HG02885 (cell line): Measurements from ENCODE around the gene C17orf107.

Source experiments
- ATAC-seq: cut with Tn5 transposase; IDR thresholded peaks from one replicate; pipeline ENCODE4 v1.9.1; 2021; ENCODE audit warnings: mild to moderate bottlenecking; ENCODE audit not compliant: unreplicated experiment, poor library complexity

C17orf107 gene

DNA sequence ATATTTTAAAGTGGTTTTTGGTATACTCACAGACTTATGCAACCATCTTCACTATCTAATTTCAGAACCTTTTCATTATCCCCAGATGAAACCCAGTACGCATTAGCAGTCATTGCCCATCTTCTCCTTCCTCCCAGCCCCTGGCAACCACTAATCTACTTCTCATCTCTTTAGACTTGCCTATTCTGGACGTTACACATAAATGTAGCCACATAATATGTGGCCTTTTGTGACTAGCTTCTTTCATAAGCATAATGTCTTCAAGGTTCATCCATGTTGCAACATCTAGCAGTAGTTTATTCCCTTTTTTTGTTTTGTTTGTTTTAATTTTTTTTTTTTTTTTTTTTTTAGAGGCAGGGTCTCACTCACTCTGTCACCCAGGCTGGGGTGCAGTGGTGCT, 28.5 kb upstream of the C17orf107 start:
- no peak for ATAC-seq

DNA sequence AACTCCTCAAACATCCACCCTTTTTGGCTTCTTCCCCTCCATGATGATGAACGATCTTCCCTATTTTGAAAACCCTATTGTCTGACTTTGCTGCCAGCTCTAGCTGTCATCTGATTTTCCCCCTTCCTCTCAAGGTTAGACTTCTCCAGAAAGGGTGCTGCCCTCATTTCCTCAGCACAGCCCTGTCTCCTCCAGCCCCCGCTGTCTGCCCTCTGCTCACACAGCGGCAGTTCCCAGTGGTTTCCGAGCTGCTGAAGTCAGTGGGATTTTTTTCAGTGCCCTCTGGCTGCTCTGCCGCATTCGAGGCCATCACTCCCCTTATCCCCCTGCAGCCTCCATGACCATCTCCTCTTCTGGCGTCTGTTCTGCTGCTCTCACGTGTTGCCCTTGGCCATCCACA, 26.6 kb upstream of the C17orf107 start:
- ATAC-seq, result no peak

DNA sequence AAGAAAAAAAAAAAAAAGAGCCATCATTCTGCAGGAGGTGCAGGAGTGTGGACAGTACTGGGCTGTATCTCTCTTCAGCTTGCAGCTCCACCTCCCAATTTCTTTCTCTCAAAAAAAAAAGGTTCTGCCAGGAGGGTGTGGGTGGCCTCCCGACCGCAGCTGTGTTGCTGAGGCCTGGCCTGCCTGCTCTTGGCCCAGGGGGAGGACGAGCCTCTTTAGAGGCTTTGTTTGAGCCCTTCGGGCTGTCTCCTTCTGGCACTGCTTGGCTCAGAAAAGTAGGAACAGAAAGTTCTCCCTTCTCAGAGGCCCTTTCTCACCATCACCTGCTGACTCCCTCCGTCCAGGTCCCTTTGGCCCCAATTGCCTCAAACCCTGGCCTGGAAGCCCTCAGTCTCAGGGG, 22.2 kb upstream of the C17orf107 start:
- no peak for ATAC-seq

DNA sequence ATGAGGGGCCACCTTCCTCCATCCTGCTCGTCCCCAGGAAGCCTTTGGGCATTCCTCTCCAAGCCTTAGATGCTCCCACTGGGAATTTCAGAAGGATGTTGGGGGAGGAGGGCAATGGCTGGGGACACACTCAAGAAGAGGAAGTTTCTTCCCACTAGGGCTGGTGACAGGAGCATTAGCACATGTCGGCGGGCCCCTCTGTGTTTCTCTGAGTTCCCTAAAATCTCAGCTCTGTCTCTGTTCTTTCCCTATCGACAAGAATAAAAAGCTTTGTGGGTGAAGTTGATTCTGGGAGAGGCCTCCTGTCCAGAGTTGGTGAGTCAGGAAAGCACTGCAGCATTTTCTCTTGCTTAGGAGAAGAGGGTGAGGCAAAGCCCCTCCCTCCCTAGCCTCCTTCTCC, 19.7 kb upstream of the C17orf107 start:
- ATAC-seq, result no peak

DNA sequence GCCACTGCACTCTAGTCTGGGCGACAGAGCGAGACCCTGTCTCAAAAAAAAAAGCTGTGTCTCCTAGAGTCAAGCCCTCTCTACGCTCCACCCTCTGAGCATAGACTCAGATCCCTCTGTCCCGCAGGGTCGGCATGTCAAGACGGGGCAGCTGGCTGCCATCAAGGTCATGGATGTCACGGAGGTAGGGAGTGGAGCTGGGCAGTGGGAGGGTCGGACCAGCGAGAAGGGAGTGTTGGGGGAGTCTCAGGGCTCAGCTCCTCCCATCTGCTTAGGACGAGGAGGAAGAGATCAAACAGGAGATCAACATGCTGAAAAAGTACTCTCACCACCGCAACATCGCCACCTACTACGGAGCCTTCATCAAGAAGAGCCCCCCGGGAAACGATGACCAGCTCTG, 18.5 kb upstream of the C17orf107 start:
- no peak for ATAC-seq

DNA sequence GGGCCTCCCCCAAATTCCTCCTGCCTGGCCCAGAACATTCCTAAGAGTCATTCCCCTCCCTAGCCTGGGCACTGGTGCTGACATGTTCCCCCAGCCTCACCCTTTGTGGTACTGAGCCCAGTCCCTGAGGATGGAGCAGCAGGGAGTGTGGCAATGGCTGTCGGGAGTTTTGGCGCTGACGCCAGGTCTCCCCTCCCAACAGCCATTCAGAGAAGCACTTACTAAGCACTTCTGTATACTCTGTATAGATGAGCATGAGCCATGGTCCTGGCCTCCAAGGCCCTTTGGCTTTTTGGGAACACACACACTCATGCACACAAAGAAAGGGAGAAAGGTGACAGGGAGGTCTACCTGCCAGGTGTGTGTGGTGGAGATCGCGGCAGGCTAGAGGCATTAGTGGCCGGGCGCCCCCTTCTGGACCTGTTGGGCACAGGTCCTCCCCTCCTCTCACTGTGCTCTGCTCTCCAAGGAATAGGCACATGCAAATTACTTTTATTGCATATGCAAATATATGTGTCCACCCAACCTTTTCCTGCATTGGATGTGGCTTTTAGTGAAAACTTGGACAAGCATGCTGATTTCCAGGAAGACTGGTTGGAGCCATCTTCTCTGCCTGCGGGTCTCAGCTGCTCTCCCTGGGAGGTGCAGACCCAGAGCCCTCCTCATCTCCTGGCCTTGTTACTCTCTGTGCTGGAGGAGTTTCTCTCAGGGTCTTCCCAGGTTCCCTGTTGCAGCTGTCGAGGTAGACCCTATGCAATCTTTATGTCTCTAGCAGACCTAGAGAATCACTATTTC, 17.4 kb upstream of the C17orf107 start:
- ATAC-seq, result no peak

DNA sequence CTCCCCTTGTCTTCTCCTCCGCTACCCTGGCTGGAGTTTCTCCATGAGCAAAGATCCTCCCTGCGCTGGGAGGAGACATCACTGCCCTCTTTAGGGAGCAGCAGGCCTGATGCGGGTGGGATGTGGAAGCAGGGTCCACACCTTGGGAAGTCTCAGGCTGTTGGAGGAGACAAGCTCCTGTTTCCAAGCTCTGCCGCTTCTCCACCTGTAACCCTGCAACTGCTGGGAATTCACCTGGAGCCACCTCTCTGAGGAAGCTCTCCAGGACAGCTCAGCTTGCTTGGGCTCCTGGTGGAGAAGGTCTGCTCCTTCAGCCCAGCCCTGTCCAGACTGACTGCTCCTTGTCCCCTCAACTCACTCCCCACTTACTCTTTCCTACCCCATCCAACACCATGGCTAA, 14.8 kb upstream of the C17orf107 start:
- ATAC-seq, result no peak

DNA sequence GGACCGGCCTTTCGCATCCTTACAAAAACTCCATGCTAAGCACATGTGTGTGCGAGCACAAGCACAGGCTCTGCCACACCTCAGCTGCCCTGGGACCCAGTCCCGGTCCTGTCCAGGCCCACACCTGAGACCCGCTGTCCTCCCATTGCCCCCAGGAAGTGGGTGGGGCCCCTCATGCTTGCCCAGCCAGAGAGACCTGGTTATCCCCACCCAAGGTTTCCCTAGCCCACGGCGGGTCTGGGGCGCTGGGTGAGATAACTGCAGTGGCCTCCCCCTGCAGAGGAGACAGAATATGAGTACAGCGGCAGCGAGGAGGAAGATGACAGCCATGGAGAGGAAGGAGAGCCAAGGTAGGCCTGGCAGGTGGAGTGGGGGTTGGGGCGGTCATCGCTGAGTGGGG, 12.5 kb upstream of the C17orf107 start:
- ATAC-seq, result no peak

DNA sequence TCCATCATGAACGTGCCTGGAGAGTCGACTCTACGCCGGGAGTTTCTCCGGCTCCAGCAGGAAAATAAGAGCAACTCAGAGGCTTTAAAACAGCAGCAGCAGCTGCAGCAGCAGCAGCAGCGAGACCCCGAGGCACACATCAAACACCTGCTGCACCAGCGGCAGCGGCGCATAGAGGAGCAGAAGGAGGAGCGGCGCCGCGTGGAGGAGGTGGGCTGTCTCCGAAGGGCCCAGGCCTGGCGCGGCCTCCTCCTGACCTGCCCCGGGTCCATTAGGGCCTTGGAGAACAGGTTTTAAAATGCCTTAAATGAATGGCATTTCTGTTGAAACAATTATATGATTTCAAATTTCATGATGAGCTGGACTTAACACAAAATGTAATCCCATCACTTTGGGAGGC, 11.8 kb upstream of the C17orf107 start:
- no peak for ATAC-seq

DNA sequence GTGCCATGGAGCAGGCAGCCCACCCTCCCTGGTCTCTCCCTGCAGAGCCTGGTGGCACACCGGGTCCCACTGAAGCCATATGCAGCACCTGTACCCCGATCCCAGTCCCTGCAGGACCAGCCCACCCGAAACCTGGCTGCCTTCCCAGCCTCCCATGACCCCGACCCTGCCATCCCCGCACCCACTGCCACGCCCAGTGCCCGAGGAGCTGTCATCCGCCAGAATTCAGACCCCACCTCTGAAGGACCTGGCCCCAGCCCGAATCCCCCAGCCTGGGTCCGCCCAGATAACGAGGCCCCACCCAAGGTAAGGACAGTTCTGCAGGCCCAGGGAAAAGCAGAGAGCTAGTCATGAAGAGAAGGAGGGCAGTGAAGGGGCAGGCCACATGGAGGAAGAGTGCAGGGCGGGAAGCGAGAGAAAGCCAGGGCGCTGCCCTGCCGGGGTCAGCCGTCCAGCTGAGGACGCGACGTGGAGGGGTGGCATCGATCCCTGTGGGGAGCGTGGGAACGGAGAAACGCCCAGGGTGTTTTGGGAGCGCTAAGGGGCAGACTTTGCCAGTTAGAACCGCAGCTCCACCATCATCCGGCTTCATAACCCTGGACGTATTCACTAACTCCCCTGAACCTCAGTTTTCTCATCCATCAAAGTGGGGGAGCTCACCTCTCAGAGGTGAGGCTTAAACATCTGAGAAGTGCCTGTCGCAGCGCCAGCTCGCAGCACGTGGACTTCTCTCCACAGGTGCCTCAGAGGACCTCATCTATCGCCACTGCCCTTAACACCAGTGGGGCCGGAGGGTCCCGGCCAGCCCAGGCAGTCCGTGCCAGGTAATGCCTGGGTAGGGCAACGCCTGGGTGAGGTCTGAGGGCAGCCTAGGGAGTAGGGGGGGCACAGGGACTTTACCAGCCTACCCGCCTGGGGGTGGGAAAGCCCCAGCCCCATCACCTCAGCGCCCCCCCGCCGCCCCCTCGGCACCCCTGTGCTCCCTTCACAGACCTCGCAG, 7.6 kb upstream of the C17orf107 start:
- ATAC-seq, result no peak

DNA sequence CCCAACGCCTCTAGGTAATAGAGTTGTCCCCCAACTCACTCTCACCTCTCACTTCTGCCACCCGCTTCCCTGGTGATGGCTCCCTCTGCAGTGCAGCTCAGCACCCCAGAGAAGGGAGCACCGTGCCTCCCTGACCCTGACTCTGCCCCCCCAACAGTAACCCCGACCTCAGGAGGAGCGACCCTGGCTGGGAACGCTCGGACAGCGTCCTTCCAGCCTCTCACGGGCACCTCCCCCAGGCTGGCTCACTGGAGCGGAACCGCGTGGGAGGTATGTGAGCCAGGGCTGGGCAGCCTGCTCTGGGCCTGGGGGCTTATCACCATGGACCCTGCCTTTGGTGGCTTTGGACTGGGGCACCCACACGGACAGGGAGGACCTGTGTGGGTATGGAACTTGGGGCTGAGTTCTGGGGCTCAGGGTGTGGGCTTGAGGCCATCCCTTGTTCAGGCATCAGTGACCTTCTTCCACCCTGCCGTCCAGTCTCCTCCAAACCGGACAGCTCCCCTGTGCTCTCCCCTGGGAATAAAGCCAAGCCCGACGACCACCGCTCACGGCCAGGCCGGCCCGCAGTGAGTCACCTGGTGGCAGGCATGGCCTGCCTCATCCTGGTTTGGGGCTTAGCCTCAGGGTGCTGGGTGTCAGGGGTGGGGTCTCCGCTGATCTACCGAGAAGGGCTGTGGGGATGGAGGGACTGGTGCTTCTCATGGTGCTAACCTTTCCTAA, 6.7 kb upstream of the C17orf107 start:
- ATAC-seq, result no peak

DNA sequence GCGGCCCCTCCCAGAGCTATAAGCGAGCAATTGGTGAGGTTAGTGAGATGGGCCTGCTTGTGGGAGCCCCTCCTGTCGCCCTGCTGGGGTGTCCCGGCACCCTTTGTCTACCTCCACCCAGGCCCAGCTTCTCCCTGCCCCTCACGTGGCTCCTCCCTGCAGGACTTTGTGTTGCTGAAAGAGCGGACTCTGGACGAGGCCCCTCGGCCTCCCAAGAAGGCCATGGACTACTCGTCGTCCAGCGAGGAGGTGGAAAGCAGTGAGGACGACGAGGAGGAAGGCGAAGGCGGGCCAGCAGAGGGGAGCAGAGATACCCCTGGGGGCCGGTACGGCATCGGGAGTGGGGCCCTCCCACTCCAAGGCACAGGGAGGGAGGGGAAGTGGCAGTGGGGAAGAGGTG, 6.1 kb upstream of the C17orf107 start:
- ATAC-seq, result no peak

DNA sequence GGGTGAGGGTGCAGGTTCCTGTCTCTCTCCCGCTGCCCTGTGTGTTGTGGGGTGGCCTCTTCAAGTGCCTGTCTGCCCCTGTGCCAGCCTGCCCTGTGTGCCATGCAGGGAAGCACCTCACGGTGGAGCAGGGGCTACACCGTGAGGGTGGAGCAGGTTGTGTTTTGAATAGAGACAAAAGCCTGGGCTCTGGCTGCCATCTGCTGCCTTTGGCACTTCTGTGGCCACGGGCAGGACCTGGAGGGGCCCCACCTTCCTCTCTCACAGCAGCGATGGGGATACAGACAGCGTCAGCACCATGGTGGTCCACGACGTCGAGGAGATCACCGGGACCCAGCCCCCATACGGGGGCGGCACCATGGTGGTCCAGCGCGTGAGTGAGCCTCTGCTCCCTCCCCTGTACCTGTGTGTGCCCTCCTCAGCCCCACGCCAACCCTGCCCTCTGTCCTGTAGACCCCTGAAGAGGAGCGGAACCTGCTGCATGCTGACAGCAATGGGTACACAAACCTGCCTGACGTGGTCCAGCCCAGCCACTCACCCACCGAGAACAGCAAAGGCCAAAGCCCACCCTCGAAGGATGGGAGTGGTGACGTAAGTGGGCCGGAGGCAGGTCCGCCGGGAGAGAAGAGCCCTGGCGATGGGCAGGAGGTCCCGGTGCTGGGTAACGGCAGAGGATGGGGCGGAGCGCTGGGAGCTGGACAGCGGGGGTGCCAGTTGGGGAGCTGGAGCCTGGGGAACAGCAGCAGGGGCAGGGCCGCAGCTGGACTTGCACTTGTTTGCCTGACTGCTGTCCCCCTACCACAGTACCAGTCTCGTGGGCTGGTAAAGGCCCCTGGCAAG, 5.4 kb upstream of the C17orf107 start:
- ATAC-seq, result no peak

DNA sequence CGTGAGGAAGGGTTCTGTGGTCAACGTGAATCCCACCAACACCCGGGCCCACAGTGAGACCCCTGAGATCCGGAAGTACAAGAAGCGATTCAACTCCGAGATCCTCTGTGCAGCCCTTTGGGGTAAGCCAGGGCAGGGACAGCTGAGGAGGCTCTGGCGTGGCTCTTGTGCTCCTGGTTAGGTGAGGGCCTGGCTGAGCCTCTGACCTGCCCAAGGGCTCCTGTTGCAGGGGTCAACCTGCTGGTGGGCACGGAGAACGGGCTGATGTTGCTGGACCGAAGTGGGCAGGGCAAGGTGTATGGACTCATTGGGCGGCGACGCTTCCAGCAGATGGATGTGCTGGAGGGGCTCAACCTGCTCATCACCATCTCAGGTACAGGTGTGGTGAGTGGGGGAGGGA, 4.2 kb upstream of the C17orf107 start:
- ATAC-seq, result no peak

DNA sequence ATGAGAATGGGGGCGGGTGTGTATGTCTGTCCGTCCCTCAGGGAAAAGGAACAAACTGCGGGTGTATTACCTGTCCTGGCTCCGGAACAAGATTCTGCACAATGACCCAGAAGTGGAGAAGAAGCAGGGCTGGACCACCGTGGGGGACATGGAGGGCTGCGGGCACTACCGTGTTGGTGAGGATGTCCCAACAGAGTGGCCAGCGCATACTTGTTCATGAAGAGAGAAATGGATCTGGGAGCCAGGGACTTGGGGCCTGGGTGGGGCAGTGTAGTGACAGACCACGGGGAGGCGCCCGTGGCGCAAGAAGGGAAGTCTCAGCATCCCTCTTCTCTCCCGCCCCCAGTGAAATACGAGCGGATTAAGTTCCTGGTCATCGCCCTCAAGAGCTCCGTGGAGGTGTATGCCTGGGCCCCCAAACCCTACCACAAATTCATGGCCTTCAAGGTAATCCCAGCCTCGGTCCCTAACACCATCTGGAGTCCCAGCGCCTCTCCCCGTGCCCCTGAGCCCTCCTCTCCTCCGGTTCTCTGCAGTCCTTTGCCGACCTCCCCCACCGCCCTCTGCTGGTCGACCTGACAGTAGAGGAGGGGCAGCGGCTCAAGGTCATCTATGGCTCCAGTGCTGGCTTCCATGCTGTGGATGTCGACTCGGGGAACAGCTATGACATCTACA, 3.5 kb upstream of the C17orf107 start:
- ATAC-seq, result no peak

DNA sequence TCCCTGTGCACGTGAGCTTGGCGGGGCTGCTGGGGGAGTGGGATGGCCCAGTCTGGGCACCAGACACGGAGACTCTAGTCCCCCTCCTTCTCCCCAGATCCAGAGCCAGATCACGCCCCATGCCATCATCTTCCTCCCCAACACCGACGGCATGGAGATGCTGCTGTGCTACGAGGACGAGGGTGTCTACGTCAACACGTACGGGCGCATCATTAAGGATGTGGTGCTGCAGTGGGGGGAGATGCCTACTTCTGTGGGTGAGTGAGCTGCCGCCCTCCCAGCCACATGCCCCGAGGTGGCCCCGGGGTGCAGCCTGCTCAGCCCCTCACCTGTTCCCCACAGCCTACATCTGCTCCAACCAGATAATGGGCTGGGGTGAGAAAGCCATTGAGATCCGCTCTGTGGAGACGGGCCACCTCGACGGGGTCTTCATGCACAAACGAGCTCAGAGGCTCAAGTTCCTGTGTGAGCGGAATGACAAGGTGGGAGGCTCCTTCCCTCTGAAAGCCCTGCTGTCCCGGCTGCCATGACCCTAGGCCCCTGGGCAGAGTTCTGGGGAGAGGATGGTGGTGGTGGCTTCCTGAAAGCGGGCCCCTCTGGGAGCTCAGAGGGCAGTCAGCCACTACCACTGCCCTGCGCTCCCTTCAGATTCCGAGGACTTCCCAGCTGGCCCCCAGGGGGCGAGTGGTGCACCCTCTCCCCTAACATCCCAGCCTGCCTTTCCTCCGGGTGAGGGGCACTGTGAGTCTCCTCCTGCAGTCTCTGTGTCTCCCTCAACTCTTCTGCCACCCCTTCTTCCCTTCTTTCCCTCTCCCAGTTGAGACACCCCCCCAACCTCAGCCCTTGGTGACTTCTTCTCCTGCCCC, 2.8 kb upstream of the C17orf107 start:
- ATAC-seq, result no peak

DNA sequence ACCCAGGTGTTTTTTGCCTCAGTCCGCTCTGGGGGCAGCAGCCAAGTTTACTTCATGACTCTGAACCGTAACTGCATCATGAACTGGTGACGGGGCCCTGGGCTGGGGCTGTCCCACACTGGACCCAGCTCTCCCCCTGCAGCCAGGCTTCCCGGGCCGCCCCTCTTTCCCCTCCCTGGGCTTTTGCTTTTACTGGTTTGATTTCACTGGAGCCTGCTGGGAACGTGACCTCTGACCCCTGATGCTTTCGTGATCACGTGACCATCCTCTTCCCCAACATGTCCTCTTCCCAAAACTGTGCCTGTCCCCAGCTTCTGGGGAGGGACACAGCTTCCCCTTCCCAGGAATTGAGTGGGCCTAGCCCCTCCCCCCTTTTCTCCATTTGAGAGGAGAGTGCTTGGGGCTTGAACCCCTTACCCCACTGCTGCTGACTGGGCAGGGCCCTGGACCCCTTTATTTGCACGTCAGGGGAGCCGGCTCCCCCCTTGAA, 2.1 kb upstream of the C17orf107 start:
- ATAC-seq, result no peak

DNA sequence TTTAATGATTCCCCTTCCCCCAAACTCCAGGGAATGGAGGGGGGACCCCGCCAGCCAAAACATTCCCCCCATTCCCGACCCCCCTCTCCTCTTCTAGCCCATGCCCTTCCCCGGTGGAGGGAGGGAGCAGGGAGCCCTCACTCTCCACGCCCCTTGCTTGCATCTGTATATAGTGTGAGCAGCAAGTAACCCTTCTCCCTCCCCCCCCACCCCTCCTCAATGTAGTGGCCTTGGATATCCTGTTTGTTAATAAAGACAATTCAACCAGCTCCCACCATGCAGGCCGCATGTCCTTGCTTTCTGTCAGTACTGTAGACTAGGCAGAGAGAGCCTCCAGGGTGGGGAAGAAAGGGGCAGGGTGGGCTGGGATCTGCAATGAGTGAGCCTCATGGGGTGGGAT, 1.6 kb upstream of the C17orf107 start:
- ATAC-seq, result no peak
